HG03066 (cell line): Measurements from ENCODE around the gene IVD.

Source experiments
- ATAC-seq: cut with Tn5 transposase; IDR thresholded peaks from one replicate; pipeline ENCODE4 v1.9.1; 2021; ENCODE audit warnings: low read depth; ENCODE audit not compliant: unreplicated experiment

The IVD gene

DNA sequence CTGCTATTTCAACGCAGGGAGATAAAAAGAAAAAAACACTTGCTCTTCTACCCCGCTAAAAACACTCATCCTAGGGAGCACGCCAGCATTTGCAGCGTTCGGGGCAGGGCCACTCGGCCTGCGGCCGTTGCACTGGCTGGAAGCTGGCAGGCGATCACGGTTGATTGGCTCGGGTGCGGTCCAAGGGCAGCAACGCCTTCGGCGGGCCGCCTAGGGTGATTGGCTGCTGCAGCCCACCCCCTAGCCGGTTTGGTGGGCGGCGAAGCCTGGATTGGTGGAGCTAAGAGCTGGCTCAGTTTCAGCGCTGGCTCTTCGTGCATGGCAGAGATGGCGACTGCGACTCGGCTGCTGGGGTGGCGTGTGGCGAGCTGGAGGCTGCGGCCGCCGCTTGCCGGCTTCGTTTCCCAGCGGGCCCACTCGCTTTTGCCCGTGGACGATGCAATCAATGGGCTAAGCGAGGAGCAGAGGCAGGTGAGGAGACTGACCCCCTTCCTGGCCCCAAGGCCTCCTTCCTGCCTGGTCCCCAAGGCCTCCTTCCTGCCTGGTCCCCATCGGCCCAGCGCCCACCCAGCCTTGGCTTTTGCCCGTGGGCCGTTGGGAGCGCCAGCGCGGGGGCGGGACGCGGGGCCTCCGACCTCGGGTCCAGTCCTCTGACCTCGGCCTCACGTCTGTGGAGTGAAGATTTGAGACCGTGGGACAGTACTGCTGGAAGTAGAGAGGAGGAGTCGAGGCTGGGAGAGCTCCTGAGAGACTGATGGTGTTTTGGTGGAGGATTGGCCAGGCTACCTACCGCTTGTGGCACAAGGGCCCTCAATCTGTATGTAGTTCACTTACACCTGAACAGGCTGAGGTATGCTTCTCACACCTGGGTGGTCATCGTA is at the start of gene IVD:
IVD (plus strand) TSS at position 295 of the 881 bp plus-strand sequence; CDS start at position 328, 33 bp downstream.
- ATAC-seq, result peak; percentile 83

DNA sequence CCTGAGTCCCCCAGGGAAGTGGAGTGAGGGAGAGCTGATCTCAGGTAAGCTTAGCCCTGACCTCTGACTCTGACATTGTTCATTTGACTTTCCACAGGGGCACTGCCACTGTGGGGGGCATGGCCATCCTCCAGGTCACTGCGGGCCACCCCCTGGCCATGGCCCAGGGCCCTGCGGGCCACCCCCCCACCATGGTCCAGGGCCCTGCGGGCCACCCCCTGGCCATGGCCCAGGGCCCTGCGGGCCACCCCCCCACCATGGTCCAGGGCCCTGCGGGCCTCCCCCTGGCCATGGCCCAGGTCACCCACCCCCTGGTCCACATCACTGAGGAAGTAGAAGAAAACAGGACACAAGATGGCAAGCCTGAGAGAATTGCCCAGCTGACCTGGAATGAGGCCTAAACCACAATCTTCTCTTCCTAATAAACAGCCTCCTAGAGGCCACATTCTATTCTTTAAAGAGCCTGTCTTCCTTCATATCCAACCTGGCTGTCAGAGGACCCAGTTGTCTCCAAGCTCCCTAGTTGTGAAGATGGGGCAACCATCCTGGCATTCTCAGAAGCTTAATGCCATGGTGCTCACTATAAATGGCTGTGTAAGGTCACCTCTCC is 49.5 kb upstream of the IVD start:
- ATAC-seq, result no peak

DNA sequence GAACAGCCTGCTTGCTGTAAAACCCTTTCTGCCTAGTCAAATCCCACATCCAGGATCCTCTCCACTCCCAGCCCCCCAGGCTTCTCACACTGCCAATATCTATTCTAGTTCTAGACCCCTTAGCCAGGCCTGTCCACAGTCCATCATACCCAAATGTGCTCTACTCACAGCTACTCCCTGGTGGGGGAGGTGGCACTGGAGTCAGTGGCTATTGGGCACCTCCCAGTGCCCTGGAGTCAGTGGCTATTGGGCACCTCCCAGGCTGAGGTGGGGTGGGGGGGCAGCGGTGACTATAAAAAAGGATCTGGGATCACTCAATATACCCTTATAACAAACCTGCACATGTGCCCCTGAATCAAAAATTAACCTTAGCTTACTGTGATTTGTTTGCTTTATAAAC is 48.3 kb upstream of the IVD start:
- no peak for ATAC-seq

DNA sequence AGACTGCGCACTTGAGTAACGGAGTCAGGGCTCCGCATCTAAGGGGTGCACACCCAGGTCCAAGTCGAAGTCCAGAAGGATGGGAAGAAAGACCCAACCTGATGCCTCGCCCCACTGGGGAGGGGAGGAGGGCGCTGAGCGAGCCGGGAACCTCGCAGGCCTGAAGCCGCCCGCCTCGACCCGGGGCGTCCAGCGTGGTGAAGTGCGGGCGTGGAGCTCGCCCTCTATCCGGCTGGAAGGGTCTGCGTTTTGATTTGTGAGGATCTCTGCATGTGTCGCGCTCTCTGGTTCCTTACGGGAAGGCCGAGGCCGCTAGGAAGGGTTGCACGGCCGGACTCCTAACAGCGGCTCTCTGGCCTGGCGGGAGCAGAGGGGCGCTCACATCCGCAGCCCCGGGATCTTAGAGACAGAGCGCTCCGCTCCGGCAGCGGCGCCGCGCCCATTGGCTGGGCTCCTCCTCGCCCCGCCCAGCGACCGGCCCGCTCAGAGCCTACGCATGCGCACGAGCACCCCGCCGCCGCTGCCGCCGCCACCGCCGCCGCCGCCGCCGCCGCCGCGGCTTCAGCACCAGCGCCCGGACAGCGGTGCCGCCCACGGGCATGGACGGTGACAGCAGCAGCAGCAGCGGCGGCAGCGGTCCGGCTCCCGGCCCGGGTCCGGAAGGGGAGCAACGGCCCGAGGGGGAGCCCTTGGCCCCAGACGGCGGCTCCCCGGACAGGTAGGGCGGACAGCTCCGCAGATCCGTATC is 47.7 kb upstream of the IVD start, which contains the start of gene DISP2:
DISP2 (plus strand) TSS at position 497 of the 748 bp plus-strand sequence; CDS start at position 600, 103 bp downstream.
- ATAC-seq, result peak; percentile 69

DNA sequence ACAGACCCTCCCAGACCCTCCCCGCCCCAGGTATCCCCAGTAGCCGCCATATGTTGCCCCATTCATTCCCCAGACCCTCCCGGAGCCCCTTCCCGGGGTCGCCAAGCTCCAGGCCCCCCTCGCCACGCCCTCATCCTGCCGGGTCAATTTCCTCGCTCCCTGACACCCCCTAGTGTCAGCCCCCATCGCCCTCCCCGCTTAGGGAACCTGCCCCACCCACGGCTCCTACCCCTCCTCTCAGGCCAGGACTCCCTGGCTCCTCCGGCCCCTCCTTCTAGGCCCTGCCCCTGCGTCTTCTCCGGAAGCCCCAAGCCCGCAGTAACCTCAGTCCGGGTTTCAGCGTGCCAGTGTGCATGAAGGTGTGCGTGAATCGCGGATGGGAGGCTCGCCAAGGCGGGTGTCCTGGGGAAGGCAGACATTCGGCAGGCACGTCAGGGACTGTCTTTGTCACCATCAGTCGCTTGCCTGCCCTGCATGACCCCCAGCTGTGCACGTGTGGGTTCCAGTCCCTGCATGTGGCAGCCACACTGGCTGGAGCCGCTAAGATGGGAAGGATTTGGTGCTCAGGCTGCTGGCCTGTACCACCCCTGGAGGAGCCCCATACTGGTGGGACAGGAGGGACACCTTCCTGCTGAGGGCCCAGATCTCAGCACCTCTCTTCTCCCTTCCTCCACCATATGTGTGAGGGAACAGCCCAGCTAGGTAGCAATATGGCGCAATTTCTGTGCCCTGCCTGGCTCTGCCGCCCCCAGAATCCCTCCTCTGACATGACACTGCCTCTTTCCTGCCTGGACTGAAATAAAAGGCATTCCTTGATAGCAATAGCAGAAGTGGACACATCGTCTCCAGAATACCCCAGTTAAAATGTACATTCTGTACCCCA is 46.9 kb upstream of the IVD start:
- ATAC-seq, result peak; percentile 6

DNA sequence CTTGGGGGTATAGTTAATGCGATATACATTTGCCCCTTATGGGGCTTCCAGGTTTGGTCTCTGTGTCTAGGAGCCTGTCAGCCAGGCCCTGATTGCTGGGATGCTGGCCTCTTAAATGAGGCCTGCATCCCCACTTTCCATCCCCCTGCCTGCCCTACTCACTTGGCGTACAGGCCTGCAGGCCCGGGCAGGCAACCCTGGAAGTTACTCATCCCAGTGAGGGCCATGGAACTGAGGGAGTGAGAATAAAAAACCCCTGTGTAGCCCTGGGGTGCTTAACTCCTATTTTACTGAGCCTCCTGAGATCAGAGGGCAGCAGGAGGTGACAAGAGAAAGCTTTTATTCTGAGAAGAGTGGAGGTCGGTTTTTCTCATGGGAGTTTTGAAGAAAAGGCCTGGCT is 45.6 kb upstream of the IVD start:
- no peak for ATAC-seq

DNA sequence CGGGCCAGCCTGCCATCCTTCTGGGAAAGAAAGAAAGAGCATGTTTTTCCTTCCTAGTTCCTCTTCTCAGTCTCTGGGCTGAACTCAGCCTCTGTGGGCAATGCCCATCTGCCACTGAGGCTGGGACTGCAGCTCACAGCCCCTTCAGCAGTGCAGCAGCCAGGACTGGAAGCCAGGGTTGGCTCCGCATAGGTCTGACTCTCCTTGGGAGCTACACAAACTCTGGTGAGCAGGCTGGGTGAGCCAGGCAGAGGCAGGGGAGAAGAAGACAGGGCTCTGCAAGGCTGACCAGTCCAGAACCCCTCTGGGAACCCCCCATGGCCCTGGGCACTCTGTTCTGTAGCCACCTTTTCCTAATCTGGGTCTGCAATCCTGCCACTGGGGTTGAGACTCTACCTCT is 44.0 kb upstream of the IVD start:
- ATAC-seq, result no peak

DNA sequence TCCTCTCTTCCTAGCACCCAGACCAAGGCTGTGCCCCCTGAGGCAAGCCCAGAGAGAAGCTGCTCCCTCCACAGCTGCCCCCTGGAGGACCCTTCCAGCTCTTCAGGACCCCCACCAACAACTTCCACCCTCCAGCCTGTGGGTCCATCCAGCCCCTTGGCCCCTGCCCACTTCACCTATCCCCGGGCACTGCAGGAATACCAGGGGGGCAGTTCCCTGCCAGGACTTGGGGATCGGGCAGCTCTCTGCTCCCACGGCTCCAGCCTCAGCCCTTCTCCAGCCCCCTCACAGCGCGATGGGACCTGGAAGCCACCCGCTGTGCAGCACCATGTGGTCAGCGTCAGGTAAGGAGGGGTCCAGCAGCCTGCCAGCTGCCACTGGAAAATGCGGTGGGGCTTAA is 42.0 kb upstream of the IVD start:
- no peak for ATAC-seq

DNA sequence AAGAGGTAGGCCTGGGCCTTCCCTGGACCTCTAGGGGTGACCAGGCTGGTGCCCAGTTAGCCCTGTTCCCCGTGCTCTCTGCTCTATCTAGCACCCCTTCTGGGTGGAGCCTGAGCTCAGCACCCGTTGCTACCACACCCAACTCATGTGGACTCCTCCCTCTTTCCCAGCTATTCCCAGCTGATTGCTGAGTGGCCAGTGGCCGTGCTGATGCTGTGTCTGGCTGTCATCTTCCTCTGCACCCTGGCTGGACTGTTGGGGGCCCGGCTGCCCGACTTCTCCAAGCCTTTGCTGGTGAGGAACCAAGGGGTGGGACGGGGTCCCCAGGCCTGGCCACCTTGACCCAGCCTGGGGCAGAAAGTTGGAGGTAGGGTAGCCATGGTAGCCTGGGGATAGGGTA is 41.3 kb upstream of the IVD start:
- no peak for ATAC-seq

DNA sequence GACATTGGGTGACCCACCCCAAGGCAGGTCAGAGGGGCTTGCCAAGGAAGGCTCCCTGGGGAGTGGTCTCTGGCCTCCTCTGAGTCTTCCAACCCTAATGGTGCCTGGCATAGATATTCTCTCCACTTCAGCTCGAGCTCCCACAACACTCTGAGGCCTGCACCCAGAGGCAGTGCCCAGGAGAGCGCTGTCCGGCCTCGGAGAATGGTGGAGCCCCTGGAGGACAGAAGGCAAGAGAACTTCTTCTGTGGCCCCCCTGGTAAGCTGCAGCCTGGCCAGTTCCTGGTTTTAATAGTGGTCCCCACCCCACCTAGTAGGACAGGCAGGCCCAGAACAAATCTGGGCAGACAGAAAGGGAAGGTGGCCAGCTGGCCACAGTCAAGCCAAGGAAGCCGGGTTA is 40.6 kb upstream of the IVD start:
- no peak for ATAC-seq

DNA sequence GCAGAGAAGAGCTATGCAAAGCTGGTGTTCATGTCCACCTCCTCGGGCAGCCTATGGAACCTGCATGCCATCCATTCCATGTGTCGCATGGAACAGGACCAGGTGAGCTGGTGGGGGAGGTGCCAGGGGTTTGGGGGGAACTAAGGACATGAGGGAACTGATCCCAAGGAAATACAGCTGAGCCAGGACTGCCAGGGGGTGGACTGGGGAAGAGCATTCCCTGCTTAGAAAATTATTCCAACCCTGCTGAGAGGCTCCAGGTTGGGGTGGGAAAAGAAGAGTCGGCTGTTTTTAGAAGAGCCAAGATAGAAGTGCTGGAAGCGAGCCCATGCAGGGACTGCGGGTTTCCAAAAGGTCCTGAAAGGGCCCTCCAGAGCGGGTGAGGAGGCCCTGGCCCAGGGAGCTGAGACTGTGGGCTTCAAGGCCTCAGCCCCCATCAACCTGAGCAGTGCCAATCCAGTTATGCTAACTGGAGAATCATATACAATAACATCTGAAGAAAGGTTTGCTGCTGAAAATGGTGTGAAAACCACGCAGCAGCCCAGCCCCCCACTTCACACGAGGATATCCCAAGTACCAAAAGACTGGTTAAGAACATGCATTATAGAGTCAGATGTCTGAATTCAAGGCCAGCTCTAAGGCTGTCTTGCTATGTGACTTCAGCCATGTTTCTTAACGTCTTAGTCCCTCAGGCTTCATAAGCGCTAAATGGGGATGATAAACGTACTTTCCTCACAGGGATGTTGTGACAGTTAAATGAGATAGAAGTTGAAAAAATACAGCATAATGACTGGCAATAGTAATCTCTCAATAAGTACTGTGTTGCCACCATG is 39.8 kb upstream of the IVD start:
- no peak for ATAC-seq

DNA sequence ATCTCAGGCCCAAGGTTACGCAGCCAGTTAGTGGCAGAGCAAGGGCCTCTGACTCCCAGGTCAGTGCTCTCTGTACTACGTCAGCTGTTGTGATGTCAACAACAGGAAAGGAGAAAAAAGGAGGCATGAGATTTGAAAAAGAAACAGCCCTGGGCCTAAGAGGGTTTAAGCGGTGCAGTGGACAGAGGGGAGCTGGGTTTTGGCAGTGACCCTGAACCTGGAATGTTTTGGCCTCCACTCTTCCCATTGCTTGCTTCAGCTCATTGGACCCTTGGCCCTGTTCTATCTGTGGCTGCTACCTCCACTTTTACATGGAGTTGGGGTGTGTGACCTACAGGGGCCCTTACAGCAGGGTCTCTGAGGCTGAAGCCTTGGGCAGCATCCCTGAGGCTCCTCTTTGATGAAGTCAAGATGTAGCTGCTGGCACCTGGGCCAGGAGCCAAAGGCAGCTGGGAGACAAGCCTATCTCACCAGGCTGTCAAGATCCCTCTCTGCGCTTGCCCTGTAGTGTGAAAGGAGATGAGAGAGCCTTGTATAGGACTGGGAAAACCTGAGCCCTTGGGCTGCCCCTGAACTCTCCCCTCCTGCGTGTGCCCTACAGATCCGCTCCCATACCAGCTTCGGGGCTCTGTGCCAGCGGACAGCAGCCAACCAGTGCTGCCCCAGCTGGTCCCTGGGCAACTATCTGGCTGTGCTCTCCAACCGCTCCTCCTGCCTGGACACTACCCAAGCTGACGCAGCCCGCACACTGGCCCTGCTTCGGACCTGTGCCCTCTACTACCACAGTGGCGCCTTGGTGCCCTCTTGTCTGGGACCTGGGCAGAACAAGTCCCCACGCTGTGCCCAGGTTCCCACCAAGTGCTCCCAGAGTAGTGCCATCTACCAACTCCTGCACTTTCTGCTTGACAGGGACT is 38.9 kb upstream of the IVD start:
- no peak for ATAC-seq

DNA sequence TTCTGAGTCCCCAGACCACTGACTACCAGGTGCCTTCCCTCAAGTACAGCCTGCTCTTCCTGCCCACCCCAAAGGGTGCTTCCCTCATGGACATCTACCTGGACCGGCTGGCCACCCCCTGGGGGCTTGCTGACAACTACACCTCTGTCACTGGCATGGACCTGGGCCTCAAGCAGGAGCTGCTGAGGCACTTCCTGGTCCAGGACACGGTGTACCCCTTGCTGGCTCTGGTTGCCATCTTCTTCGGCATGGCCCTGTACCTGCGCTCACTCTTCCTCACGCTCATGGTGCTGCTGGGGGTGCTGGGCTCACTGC is 38.3 kb upstream of the IVD start:
- no peak for ATAC-seq

DNA sequence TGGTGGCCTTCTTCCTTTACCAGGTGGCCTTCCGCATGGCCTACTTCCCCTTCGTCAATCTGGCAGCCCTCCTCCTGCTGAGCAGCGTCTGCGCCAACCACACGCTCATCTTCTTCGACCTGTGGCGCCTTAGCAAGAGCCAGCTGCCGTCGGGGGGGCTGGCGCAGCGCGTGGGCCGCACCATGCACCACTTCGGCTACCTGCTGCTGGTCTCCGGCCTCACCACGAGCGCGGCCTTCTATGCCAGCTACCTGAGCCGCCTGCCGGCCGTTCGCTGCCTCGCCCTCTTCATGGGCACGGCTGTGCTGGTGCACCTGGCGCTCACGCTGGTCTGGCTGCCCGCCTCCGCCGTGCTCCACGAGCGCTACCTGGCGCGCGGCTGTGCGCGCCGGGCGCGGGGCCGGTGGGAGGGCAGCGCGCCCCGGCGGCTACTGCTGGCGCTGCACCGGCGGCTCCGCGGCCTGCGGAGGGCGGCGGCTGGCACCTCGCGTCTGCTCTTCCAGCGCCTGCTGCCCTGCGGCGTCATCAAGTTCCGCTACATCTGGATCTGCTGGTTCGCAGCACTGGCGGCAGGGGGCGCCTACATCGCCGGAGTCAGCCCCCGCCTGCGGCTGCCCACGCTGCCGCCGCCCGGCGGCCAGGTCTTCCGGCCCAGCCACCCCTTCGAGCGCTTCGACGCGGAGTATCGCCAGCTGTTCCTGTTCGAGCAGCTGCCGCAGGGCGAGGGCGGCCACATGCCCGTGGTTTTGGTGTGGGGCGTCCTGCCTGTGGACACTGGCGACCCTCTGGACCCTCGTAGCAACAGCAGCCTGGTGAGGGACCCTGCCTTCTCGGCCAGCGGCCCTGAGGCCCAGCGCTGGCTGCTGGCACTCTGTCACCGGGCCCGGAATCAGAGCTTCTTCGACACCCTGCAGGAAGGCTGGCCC is 37.6 kb upstream of the IVD start:
- peak; percentile 75 for ATAC-seq

DNA sequence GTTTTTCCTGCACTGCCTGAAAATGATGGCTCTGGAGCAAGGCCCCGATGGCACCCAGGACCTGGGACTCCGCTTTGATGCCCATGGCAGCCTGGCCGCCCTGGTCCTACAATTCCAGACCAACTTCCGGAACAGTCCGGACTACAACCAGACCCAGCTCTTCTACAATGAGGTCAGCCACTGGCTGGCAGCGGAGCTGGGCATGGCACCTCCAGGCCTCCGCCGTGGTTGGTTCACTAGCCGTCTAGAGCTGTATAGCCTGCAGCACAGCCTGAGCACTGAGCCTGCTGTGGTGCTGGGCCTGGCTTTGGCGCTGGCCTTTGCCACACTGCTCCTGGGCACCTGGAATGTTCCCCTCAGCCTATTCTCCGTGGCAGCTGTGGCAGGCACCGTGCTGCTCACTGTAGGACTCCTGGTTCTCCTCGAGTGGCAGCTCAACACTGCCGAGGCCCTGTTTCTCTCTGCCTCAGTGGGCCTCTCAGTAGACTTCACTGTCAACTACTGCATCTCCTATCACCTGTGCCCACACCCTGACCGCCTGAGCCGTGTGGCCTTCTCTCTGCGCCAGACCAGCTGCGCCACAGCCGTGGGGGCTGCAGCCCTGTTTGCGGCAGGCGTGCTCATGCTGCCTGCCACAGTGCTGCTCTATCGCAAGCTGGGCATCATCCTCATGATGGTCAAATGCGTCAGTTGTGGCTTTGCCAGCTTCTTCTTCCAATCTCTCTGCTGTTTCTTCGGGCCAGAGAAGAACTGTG is 36.7 kb upstream of the IVD start:
- ATAC-seq, result no peak

DNA sequence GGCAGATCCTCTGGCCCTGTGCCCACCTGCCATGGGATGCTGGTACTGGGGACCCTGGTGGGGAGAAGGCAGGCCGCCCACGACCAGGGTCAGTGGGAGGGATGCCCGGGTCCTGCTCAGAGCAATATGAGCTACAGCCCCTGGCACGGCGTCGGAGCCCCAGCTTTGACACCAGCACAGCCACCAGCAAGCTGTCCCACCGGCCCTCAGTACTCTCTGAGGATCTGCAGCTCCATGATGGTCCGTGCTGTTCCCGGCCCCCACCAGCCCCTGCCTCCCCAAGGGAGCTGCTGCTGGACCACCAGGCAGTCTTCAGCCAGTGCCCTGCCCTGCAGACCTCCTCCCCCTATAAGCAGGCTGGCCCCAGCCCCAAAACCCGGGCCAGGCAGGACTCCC is 36.1 kb upstream of the IVD start:
- ATAC-seq, result no peak

DNA sequence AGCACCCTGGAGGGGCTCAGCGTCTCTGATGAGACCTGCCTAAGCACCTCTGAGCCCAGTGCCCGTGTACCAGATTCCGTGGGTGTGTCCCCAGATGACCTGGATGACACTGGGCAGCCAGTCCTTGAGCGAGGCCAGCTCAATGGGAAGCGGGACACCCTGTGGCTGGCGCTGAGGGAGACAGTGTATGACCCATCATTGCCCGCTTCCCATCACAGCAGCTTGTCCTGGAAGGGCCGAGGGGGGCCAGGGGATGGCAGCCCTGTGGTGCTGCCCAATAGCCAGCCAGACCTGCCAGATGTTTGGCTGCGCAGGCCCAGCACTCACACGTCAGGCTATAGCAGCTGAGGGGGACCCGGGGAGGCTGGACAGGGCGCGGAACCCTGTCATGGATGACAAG is 35.6 kb upstream of the IVD start:
- ATAC-seq, result no peak
